Measurements from ENCODE around the gene ATP9B. TPM values are rescaled to one million over a fixed set of nuclear protein-coding genes. Genes with fewer than 3 reads are reported as not detected.

ATP9B gene
- total RNA-seq, 1 experiment from 2014 or later: 8.0 TPM

DNA sequence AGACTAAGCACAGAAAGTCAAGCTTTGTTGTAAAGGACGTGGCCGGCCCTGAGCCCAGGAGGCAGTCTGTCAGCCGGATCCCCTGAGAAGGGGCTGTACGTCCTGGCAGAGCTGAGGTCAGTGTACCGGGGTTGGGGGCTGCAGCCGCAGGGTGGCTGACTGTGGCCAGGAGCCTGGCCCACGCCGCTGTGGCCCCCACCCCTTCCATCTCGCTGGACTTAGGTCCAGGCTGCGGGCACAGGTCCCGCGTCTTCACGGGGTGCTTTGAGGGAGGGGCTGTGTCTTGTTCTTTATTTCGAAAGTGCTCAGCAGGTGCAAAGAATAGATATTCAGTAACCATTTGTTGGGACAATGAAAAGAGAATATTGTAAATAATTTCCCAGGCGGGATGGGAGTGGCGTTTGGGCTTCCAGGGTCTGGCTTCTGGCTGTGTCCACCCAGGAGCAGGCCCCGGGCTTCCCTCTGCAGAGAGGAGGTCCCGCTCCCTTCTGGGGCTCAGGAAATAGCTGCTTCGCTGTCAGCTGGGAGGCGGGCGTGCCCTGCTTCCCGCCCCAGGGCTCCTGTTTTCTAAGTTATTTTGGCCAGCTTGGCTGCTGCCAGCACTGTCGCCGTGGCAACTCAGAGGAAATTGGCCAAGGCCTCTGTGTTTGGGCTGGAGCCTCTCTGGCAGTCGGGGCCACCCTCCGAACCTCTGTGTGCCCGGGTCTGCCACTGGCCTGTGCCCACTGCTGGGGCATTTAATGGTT lies 334.0 kb downstream of the ATP9B start:
- Histone ChIP-seq H3K36me3 (replicated peaks; ENCODE audit: control insufficient read depth, insufficient read depth, low read length) (no peaks in the 10 kb centered on the region), H3K4me3 (ENCODE audit: insufficient read depth, low read depth, low read length) (no peak overlapping the region), H3K27me3 (ENCODE audit: control insufficient read depth, insufficient read depth, low read length) (peaks cover 16% of the 10 kb centered on the region)
- DNase-seq: peak; percentile 82

DNA sequence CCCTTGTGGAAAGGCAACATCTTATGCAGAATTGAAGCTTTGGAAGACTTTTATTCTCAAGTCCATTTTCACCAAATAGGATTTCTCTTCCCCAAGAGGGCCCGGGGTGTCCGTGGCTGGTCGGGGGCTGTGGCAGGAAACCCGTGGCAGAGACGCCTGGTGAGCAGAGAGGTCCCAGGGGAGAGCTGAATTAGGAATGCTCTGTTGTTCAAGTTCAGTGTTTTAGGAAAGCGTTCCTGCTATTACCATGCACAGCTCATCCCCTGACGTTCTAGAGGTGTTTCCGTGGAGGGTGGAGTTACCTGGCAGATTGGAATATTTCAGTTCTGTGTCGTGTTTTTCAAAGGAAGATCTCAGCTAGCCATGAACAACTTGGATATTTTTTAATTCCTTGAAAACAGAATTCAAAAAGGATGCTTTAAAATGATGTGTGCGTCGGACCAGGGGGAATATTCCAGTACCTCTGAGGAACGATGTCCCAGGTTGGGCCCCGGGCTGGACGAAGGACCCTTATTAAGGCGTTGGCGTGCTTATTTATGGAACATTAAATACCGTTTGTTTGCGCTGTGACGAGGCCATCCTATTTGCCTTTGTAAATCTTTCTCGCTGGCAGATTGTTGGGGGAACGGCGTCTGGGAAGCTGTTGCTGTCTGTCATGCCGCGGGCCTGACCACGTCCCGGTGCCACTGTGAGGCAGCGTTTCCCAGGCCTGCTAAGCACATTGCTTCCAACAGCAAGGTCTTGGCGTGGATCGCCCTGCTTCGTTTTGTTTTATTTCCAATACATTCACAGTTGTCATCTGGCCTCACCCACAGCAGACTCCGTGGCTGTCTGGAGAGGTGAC lies 334.8 kb downstream of the ATP9B start:
- Histone ChIP-seq H3K27me3 (ENCODE audit: control insufficient read depth, insufficient read depth, low read length) (peaks cover 8% of the 10 kb centered on the region), H3K36me3 (replicated peaks; ENCODE audit: control insufficient read depth, insufficient read depth, low read length) (no peaks in the 10 kb centered on the region), H3K4me3 (ENCODE audit: insufficient read depth, low read depth, low read length) (no peak overlapping the region)
- DNase-seq: no peak

DNA sequence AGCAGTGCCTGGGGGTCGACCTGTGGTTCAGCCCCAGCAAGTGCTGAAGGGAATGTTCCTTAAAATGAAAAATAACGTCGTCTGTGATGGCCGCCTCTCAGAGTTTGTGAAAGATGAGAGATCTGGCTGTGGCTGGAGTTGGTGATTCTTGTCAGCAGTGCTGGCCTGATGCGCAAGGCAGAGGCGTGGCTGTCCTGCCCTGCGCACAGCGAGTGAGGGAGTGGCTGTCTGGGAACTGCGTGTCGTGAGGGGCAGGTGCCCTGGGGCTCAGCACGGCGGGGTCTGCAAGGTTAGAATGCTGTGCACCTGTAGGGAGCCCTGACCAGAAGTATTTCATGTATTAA lies 335.3 kb downstream of the ATP9B start:
- Histone ChIP-seq H3K4me3 (ENCODE audit: insufficient read depth, low read depth, low read length) (no peak overlapping the region), H3K36me3 (replicated peaks; ENCODE audit: control insufficient read depth, insufficient read depth, low read length) (no peaks in the 10 kb centered on the region), H3K27me3 (ENCODE audit: control insufficient read depth, insufficient read depth, low read length) (peaks cover 2% of the 10 kb centered on the region)
- no peak for DNase-seq

DNA sequence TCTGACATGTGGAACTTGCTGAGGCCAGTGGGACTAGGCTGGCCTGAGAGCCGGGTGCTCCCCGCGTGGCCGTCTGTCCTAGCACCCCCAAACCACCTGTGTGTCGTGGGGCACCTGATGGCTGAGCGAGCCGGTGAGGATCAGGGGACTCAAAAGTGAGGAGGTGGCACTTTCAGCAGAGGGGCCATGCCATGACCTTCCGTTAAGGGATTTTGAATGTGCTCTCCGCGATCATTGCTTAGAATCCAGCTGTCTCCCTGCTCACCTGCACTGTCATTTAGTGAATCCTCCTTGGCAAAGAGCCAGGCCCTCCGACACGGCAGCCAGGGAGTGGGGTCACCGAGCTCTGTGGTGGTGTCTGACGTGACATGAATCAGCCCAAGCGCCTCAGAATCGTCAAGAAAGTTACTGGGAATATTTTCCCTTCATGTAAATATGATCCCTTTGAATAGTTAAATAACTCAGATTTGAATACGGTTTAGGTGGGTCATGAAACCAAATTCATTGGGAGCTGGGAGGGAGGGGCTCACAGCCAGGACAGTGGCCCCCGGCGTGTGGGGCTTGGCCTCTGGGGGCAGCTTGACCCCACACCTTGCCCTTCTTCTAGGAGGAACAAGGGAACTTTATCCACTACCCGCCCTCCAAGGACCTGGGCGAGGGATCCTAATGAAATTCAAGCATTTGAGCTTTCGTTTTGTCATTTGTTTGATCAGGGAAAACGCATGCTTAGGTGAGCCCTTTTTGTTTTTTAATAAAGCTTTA lies 336.0 kb downstream of the ATP9B start:
- no peak for DNase-seq
- no peak overlapping the region for H3K4me3 ChIP-seq (ENCODE audit: insufficient read depth, low read depth, low read length)
- no peaks in the 10 kb centered on the region for H3K36me3 ChIP-seq (replicated peaks; ENCODE audit: control insufficient read depth, insufficient read depth, low read length)
- H3K27me3 ChIP-seq (ENCODE audit: control insufficient read depth, insufficient read depth, low read length): no peaks in the 10 kb centered on the region

DNA sequence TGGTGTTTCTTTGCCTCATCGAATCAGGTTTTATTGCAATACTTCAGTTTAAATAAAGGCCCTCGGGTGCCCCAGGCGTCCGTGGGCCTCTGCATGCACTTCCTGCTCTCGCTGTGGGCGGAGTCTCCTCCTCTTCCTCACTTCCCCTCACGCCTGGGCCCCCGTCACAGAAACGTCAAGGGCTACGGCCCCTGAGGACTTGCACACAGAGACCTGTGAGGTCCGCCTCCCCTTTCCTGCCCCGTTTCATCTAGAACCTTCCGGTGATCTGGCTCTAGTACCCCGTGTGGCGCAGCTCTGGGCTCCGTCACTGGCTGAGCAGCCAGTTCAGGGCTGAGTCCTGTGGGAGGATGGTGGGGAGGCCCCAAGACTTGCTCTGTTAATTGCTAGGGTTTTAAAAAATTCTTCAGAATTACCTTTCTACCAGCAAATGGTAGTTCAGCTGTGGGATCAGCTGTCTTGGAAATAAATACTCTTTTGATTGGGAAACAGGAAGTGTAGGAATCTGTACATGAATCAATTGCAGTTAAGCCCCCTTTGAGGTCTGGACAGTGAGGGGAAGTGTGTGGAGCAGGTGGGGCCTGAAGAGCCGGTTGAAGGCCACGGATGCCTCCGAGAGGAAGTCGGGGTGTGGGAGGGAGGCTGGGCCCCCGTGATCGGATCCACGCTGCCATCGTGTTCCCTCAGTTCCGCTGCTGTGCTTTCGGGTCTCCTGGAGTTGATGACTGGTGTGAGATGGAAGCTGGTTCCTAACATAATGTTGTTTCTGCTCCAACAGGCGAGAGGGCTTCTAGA lies 336.8 kb downstream of the ATP9B start:
- Histone ChIP-seq H3K36me3 (replicated peaks; ENCODE audit: control insufficient read depth, insufficient read depth, low read length) (no peaks in the 10 kb centered on the region), H3K27me3 (ENCODE audit: control insufficient read depth, insufficient read depth, low read length) (no peaks in the 10 kb centered on the region), H3K4me3 (ENCODE audit: insufficient read depth, low read depth, low read length) (no peak overlapping the region)
- no peak for DNase-seq

DNA sequence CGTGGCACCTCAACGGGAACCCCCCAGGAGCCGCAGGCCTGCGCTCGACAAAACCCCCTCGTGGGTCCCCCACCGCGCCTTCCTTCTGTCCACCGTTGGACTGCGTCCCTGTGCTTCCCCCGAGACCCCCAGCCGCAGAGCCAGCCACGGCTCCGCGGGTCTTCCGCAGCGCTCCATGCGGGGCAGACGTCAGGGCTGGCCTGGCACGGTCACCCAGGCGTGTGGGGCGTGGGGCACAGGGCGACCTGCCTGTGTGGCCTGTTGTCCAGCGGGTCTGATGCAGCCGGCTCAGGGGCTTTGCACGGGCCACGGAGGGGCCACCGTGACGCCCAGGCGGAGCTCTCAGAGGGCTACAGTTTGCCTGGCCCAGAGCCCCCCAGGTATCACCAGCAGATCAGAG lies 337.5 kb downstream of the ATP9B start:
- no peak for DNase-seq
- Histone ChIP-seq H3K4me3 (ENCODE audit: insufficient read depth, low read depth, low read length) (no peak overlapping the region), H3K36me3 (replicated peaks; ENCODE audit: control insufficient read depth, insufficient read depth, low read length) (no peaks in the 10 kb centered on the region), H3K27me3 (ENCODE audit: control insufficient read depth, insufficient read depth, low read length) (no peaks in the 10 kb centered on the region)

DNA sequence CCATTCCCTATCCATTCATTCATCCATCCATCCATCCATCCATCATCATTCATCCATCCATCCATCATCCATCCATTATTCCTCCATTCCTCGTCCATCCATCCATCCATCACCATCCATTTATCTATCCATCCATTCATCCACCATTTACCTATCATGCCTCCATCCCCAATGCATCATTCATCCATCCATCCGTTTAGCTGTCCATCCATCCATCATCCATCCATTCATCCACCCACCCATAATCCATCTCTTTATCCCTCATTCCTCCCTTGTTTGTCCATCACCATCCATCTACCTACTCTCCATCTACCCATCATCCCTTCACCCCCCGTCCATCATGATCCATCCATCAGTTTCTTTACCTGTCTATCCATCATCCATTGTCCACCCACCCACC lies 340.1 kb downstream of the ATP9B start:
- no peak for DNase-seq
- H3K27me3 ChIP-seq (ENCODE audit: control insufficient read depth, insufficient read depth, low read length): no peaks in the 10 kb centered on the region
- no peaks in the 10 kb centered on the region for H3K36me3 ChIP-seq (replicated peaks; ENCODE audit: control insufficient read depth, insufficient read depth, low read length)
- no peak overlapping the region for H3K4me3 ChIP-seq (ENCODE audit: insufficient read depth, low read depth, low read length)

DNA sequence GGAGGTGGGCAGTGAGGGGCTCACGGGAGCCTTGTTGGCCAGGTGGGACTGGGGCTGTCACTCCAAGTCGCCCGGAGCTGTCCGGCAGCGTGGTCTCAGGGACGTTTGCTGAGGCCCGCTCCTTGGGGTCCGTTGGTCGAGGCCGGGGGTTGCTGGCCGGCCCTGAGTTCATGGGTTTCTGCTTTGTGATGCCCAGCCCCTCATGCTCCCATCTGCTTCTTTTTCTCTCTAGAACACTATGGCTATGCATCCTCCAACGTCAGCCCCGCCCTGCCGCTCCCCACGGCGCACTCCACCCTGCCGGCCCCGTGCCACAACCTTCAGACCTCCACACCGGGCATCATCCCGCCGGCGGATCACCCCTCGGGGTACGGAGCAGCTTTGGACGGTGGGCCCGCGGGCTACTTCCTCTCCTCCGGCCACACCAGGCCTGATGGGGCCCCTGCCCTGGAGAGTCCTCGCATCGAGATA lies 341.0 kb downstream of the ATP9B start:
- no peak for DNase-seq
- Histone ChIP-seq H3K36me3 (replicated peaks; ENCODE audit: control insufficient read depth, insufficient read depth, low read length) (no peaks in the 10 kb centered on the region), H3K4me3 (ENCODE audit: insufficient read depth, low read depth, low read length) (no peak overlapping the region), H3K27me3 (ENCODE audit: control insufficient read depth, insufficient read depth, low read length) (no peaks in the 10 kb centered on the region)

DNA sequence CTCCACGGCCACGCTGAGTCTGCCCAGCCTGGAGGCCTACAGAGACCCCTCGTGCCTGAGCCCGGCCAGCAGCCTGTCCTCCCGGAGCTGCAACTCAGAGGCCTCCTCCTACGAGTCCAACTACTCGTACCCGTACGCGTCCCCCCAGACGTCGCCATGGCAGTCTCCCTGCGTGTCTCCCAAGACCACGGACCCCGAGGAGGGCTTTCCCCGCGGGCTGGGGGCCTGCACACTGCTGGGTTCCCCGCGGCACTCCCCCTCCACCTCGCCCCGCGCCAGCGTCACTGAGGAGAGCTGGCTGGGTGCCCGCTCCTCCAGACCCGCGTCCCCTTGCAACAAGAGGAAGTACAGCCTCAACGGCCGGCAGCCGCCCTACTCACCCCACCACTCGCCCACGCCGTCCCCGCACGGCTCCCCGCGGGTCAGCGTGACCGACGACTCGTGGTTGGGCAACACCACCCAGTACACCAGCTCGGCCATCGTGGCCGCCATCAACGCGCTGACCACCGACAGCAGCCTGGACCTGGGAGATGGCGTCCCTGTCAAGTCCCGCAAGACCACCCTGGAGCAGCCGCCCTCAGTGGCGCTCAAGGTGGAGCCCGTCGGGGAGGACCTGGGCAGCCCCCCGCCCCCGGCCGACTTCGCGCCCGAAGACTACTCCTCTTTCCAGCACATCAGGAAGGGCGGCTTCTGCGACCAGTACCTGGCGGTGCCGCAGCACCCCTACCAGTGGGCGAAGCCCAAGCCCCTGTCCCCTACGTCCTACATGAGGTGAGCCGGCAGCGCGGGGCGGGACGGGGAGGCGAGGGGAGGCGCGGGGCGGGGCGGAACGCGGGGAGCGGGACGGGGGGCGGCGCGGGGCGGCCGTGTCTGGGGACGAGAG lies 341.8 kb downstream of the ATP9B start:
- DNase-seq: peak; percentile 69
- no peaks in the 10 kb centered on the region for H3K27me3 ChIP-seq (ENCODE audit: control insufficient read depth, insufficient read depth, low read length)
- H3K36me3 ChIP-seq (replicated peaks; ENCODE audit: control insufficient read depth, insufficient read depth, low read length): no peaks in the 10 kb centered on the region
- H3K4me3 ChIP-seq (ENCODE audit: insufficient read depth, low read depth, low read length): no peak overlapping the region

DNA sequence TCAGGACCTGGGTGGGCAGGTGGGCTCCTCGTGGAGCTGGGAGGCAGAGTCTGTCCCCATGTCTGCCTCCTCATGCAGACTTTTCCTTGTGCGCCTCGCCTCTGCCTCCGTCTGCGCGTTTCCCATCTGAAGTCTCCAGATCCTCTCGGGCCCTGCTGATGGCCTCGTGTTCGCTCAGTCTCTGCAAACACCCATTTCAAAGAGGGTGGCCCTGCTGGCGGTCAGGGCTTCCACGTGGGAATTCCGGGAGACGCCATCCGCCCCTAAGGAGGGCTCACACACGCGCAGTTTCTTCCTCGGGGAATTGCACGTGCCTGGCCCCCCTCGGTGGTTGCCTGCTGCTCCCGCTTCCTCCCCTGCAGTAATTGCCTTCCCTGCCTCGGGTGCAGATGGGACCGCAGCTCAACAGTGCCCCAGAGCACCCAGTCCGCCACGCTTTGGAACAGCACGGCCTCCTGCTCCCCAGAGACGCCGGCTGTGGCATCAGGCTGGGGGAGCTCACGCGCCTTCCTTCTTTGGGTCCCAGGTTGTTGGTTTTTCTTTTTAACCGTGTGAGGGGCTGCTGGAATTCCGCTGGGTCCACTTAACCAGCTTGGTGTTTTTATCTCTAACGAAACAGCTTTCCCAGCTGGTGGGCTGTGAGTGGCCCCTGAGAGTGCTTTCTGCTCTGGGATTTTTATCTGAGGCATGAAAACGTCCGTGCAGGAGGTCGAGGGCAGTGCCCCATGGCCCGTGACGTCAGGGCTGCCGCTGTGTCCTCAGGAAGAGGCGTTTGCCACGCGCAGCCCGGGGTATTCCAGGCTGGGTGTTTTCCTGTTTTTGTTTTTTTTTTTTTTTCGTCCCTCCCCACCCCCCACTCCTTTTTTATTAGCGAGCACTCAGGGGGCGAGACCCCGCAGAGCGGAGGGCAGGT lies 342.7 kb downstream of the ATP9B start:
- H3K4me3 ChIP-seq (ENCODE audit: insufficient read depth, low read depth, low read length): no peak overlapping the region
- DNase-seq: peak; percentile 77

DNA sequence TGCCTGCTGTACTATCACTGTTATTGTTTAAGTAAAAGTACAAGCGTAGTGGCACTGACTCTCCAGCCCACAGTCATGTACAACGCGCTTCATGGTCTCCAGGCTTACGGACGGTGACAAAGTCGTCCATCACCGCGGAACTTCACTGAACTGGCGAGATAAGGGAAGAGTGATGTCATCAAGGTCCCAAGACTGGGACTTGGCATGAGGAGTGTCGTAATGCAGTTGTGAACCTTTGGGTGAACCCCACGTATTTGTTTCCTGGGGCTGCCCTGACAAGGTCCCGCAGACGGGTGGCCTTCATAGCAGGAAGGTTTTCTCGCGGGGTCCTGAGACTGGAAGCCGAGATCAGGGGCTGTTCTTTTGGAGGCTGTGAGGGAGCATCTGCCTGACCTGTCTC lies 343.8 kb downstream of the ATP9B start:
- DNase-seq: no peak
- Histone ChIP-seq H3K27me3 (ENCODE audit: control insufficient read depth, insufficient read depth, low read length) (no peaks in the 10 kb centered on the region), H3K4me3 (ENCODE audit: insufficient read depth, low read depth, low read length) (no peak overlapping the region), H3K36me3 (replicated peaks; ENCODE audit: control insufficient read depth, insufficient read depth, low read length) (no peaks in the 10 kb centered on the region)

More for the DNA sequence above, 342.7 kb downstream of the ATP9B start:
- Histone ChIP-seq H3K27me3 (ENCODE audit: control insufficient read depth, insufficient read depth, low read length) (no peaks in the 10 kb centered on the region), H3K36me3 (replicated peaks; ENCODE audit: control insufficient read depth, insufficient read depth, low read length) (no peaks in the 10 kb centered on the region)

DNA sequence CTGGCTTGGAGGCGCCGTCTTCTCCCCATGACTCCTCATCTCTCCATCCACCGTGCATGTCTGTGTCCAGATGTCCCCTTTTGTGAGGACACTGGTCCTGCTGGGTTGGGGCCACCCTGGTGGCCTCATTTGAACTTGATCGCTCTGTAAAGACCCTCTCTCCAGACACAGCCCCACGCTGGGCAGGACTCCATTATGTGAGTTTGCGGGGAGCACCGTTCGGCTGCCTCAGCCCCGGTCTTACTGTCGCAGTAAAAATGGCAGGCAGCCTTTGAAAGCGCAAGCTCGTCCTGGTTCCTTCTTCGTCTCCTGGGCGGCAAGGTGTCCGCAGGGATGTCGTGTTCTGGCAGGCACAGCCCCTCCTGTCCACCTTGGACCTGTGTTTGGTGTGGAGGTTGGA lies 344.2 kb downstream of the ATP9B start:
- Histone ChIP-seq H3K27me3 (ENCODE audit: control insufficient read depth, insufficient read depth, low read length) (no peaks in the 10 kb centered on the region), H3K4me3 (ENCODE audit: insufficient read depth, low read depth, low read length) (no peak overlapping the region), H3K36me3 (replicated peaks; ENCODE audit: control insufficient read depth, insufficient read depth, low read length) (no peaks in the 10 kb centered on the region)
- DNase-seq: no peak

DNA sequence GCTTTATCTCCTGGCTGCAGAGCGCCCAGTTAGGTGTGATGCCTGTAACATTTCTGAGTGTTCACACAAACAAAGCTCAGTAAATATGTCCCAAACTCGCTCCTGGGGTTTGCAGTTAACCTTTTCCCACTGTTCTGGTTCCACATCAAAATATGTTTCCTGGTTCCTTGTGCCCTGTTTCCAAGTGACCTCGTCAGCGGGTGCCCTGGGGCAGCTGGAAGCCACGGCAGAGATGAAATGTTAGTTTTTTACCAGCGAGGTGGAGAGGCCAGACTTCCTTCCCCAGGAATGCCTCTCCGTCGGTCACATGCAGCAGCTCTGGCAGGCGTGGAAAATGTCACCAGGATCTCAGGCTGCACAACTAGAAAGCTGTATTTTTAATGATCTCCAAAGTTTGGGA lies 344.7 kb downstream of the ATP9B start:
- no peak for DNase-seq
- H3K27me3 ChIP-seq (ENCODE audit: control insufficient read depth, insufficient read depth, low read length): no peaks in the 10 kb centered on the region
- H3K4me3 ChIP-seq (ENCODE audit: insufficient read depth, low read depth, low read length): no peak overlapping the region
- no peaks in the 10 kb centered on the region for H3K36me3 ChIP-seq (replicated peaks; ENCODE audit: control insufficient read depth, insufficient read depth, low read length)
